Kidney (tissue), 14 donors: ENCODE measurements around the gene GABRG2. TPM values are rescaled to one million over a fixed set of nuclear protein-coding genes. Genes with fewer than 3 reads are reported as not detected.

Experiments used
- DNase-seq, 5 donors: peaks; one replicate each; pipeline ENCODE4 v3.0.0-alpha.2; 2013 to 2020
- FAIRE-seq: peaks from 2 replicates; lab custom pipeline; 2012; peaks lifted over from hg19 to GRCh38; lab: Jason Lieb, UNC
- H3K27ac ChIP-seq, 2 donors: one replicate each; pipeline ENCODE4 v1.7.0; 2013; ENCODE audit warnings: low read depth in 2 of 2, low read length in 2 of 2, inconsistent platforms in 1 of 2
- H3K27me3 ChIP-seq: one replicate; pipeline ENCODE4 v1.7.1; 2013; ENCODE audit warnings: low read length, inconsistent platforms; ENCODE audit not compliant: control insufficient read depth, insufficient read depth
- H3K36me3 ChIP-seq, 3 donors: one replicate each; pipeline versions ENCODE4 v1.7.0 to v1.7.1; 2013; ENCODE audit warnings: low read length in 3 of 3, control low read depth in 1 of 3, inconsistent platforms in 1 of 3; ENCODE audit not compliant: insufficient read depth in 3 of 3, control insufficient read depth in 2 of 3
- H3K4me1 ChIP-seq, 3 donors: one replicate each; pipeline versions ENCODE4 v1.7.0 to v1.7.1; 2013; ENCODE audit warnings: low read length in 3 of 3, inconsistent platforms in 1 of 3, low read depth in 1 of 3; ENCODE audit not compliant: control insufficient read depth in 2 of 3, insufficient read depth in 2 of 3
- H3K4me3 ChIP-seq, 3 donors: one replicate each; pipeline versions ENCODE4 v1.7.0 to v1.8.1; 2013; ENCODE audit warnings: low read length in 3 of 3, control low read depth in 1 of 3, inconsistent platforms in 1 of 3
- H3K9ac ChIP-seq, 3 donors: one replicate each; pipeline versions ENCODE4 v1.7.0 to v1.7.1; 2013; ENCODE audit warnings: low read length in 3 of 3, control low read depth in 1 of 3, inconsistent platforms in 1 of 3
- H3K9me3 ChIP-seq, 3 donors: one replicate each; pipeline versions ENCODE4 v1.7.0 to v1.7.1; 2013; ENCODE audit warnings: low read length in 3 of 3, control low read depth in 1 of 3, inconsistent platforms in 1 of 3; ENCODE audit not compliant: control insufficient read depth in 2 of 3, insufficient read depth in 1 of 3
- CTCF ChIP-seq: IDR thresholded peaks from 3 replicates; pipeline ENCODE4 v1.5.1; 2012; ENCODE audit warnings: mild to moderate bottlenecking, moderate library complexity, borderline replicate concordance; ENCODE audit not compliant: insufficient read depth; ENCODE audit errors: extremely low read depth
- intact Hi-C: fragments of 100-400 bp; cut with DNase I; formaldehyde crosslinking; loops from one replicate; pipeline ENCODE4 v1.11.1; 2022
- polyA plus RNA-seq: library from polyadenylated mRNA; stranded (reverse); fragments of 350-450 nt; fragmentation: Illumina TruSeq; extraction: RNeasy Lipid Tissue Mini Kit (QIAGEN cat#74804); gene quantifications from one replicate; pipeline ENCODE4 v1.2.3, GENCODE V29; 2014; ENCODE audit warnings: low read depth, low replicate concordance; ENCODE audit not compliant: insufficient read depth
- total RNA-seq: library from RNA; stranded (reverse); fragmentation: NEBNext Ultra II Directional; extraction: Animal tissue kit (Norgen Biotek cat#: 25700); gene quantifications from one replicate; pipeline ENCODE4 v1.2.1, GENCODE V29; 2021
- donor health status: control.
- donor health status: control.
- donor health status: control.
- donor health status: control.
- donor health status: control.
- donor health status: DM: yes; HTN: yes; CAD: no.
- donor health status: Normal renal cell carcinoma (clear cell type).

The GABRG2 gene
- total and polyA plus RNA-seq, 2 donors from 2014 or later: not detected

GRCh38 chr5:162187371-162187770 lies 119.8 kb downstream of the GABRG2 start:
- no peaks in the 10 kb centered on the region for H3K36me3 ChIP-seq
- no peak overlapping the region for H3K4me3 ChIP-seq
- FAIRE-seq: no peak
- no peaks in the 10 kb centered on the region for H3K9me3 ChIP-seq
- DNase-seq: no peak
- H3K27ac ChIP-seq: no peak overlapping the region
- H3K27me3 ChIP-seq: no peaks in the 10 kb centered on the region
- H3K4me1 ChIP-seq: no peaks in the 10 kb centered on the region
- intact Hi-C loops: no loop called here
- no peak for TF ChIP-seq CTCF
- no peak overlapping the region for H3K9ac ChIP-seq

GRCh38 chr5:162189719-162190118 lies 122.1 kb downstream of the GABRG2 start:
- no peak for FAIRE-seq
- no peak overlapping the region for H3K9ac ChIP-seq
- H3K9me3 ChIP-seq: no peaks in the 10 kb centered on the region
- no peak overlapping the region for H3K4me3 ChIP-seq
- no peaks in the 10 kb centered on the region for H3K27me3 ChIP-seq
- no peak overlapping the region for H3K27ac ChIP-seq
- no peak for TF ChIP-seq CTCF
- intact Hi-C loops: no loop called here
- DNase-seq: no peak
- no peaks in the 10 kb centered on the region for H3K4me1 ChIP-seq
- no peaks in the 10 kb centered on the region for H3K36me3 ChIP-seq

- Histone ChIP-seq H3K27me3 (no peaks in the 10 kb centered on the region), H3K9me3 (no peaks in the 10 kb centered on the region), H3K9ac (no peak overlapping the region), H3K36me3 (no peaks in the 10 kb centered on the region), H3K4me3 (no peak overlapping the region), H3K27ac (no peak overlapping the region), H3K4me1 (no peaks in the 10 kb centered on the region)
- no peak for TF ChIP-seq CTCF
- intact Hi-C loops: no loop called here
- FAIRE-seq (no peak), DNase-seq (no peak)
These were observed 125.4 kb downstream of the GABRG2 start for GRCh38 chr5:162193012-162193411.

GRCh38 chr5:162196351-162196750 lies 128.8 kb downstream of the GABRG2 start:
- Histone ChIP-seq H3K4me3 (no peak overlapping the region), H3K27me3 (no peaks in the 10 kb centered on the region), H3K4me1 (no peaks in the 10 kb centered on the region), H3K9ac (no peak overlapping the region), H3K27ac (no peak overlapping the region), H3K9me3 (no peaks in the 10 kb centered on the region), H3K36me3 (no peaks in the 10 kb centered on the region)
- DNase-seq (no peak), FAIRE-seq (no peak)
- intact Hi-C loops: no loop called here
- TF ChIP-seq CTCF: no peak
